Measurements from ENCODE around the gene FUT8. TPM values are rescaled to one million over a fixed set of nuclear protein-coding genes. Genes with fewer than 3 reads are reported as not detected.
A peak's percentile ranks its signal among the peaks of the same experiment; 100 is the strongest.

FUT8 gene
- total and polyA plus RNA-seq, 2 donors (not counting 1 experiment from before 2014, with no cell fraction given) = 13.2 to 91.8 TPM

DNA sequence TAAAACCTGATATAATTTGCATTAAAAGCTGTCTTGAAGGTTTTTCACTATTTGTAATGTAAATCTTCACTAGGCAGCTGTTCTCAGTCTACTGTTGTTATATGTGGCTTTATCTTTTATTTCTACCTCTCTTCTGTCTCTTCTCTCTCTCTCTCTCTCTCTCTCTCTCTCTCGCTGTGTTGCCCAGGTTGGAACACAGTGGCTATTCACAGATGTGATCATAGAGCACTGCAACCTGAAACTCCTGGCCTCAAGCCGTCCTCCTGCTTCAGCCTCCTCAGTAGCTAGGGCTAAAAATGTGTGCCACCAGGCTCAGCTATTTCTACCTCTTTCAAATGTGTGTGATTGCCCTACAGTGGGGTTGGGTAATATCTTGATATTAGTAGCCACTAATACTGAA, 21.1 kb downstream of the FUT8 start:
- H3K9ac ChIP-seq (ENCODE audit: low read length) = no peak overlapping the region
- peak overlapping the region; percentile 35 for H3K4me3 Mint-ChIP-seq
- ATAC-seq (ENCODE audit: low read depth) (no peak), DNase-seq (no peak)
- H3K4me1 ChIP-seq (ENCODE audit: control insufficient read depth in 2 of 2, insufficient read depth in 2 of 2, low read length in 2 of 2) = peaks cover 25 to 36% of the 10 kb centered on the region in 2 donors
- WGBS (ENCODE audit: insufficient coverage) = 70% methylated on average over 2 of the region's 2 CpGs
- POLR2A ChIA-PET = interaction anchor here (0.5 to 0.9 kb wide), 2 partner anchors 8 to 9 kb away, joined by 3 to 11 read pairs; no protein-coding TSS in a partner anchor
- intact Hi-C loops (cut with micrococcal nuclease) = no loop called here
- H3K9me3 Mint-ChIP-seq (ENCODE audit: insufficient read depth) = peaks cover 2% of the 10 kb centered on the region
- H3K27ac ChIP-seq (ENCODE audit: low read length in 2 of 2) = peak overlapping the region; percentile 13 to 17
- no peak overlapping the region for H3K4me3 ChIP-seq (ENCODE audit: control extremely low read depth in 1 of 5, extremely low read depth in 1 of 5, insufficient read depth in 1 of 5, low read depth in 2 of 5, low read length in 4 of 5)
- peak overlapping the region; percentile 70 for H3K27ac Mint-ChIP-seq
- H3K9me3 ChIP-seq (ENCODE audit: control extremely low read depth in 1 of 3, control insufficient read depth in 2 of 3, insufficient read depth in 1 of 3, low read length in 2 of 3) = peaks cover 5 to 9% (median 8%) of the 10 kb centered on the region in 3 donors
- TF ChIP-seq, protein P1, sequence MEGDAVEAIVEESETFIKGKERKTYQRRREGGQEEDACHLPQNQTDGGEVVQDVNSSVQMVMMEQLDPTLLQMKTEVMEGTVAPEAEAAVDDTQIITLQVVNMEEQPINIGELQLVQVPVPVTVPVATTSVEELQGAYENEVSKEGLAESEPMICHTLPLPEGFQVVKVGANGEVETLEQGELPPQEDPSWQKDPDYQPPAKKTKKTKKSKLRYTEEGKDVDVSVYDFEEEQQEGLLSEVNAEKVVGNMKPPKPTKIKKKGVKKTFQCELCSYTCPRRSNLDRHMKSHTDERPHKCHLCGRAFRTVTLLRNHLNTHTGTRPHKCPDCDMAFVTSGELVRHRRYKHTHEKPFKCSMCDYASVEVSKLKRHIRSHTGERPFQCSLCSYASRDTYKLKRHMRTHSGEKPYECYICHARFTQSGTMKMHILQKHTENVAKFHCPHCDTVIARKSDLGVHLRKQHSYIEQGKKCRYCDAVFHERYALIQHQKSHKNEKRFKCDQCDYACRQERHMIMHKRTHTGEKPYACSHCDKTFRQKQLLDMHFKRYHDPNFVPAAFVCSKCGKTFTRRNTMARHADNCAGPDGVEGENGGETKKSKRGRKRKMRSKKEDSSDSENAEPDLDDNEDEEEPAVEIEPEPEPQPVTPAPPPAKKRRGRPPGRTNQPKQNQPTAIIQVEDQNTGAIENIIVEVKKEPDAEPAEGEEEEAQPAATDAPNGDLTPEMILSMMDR (IDR thresholded peaks at IDR 0.05) = no peak
- no peak for TF ChIP-seq EZH2 (IDR thresholded peaks at IDR 0.05; ENCODE audit: borderline replicate concordance, insufficient read depth, low read depth, low read length, poor library complexity, severe bottlenecking)
- peaks cover 17% of the 10 kb centered on the region for H4K20me1 ChIP-seq (ENCODE audit: control insufficient read depth, insufficient read depth, low read length, poor library complexity, severe bottlenecking)
- H3K79me2 ChIP-seq (ENCODE audit: control insufficient read depth, insufficient read depth, low read length) = peaks cover 97% of the 10 kb centered on the region
- peaks cover 5 to 9% of the 10 kb centered on the region in 2 experiments for H3K36me3 ChIP-seq (replicated peaks in 1 of 2; ENCODE audit: control extremely low read depth in 1 of 2, control insufficient read depth in 1 of 2, extremely low read depth in 1 of 2, insufficient read depth in 2 of 2, low read length in 1 of 2)
- H3K27me3 ChIP-seq (replicated peaks in 1 of 4; ENCODE audit: control extremely low read depth in 1 of 4, control insufficient read depth in 3 of 4, insufficient read depth in 4 of 4, low read length in 3 of 4) = no peaks in the 10 kb centered on the region
- H3K27me3 Mint-ChIP-seq = no peaks in the 10 kb centered on the region
- peak overlapping the region; percentile 31 for H3K4me2 ChIP-seq (replicated peaks; ENCODE audit: low read depth, low read length, poor library complexity, severe bottlenecking)
- peaks cover 59% of the 10 kb centered on the region for H3K4me1 Mint-ChIP-seq
- CTCF ChIA-PET = interaction anchor here (1.7 to 2.0 kb wide), 2 partner anchors 19 to 391 kb away, joined by 4 to 12 read pairs; no protein-coding TSS in a partner anchor
- H2AFZ ChIP-seq (ENCODE audit: insufficient read depth, low read depth, low read length, poor library complexity, severe bottlenecking) = no peak overlapping the region

DNA sequence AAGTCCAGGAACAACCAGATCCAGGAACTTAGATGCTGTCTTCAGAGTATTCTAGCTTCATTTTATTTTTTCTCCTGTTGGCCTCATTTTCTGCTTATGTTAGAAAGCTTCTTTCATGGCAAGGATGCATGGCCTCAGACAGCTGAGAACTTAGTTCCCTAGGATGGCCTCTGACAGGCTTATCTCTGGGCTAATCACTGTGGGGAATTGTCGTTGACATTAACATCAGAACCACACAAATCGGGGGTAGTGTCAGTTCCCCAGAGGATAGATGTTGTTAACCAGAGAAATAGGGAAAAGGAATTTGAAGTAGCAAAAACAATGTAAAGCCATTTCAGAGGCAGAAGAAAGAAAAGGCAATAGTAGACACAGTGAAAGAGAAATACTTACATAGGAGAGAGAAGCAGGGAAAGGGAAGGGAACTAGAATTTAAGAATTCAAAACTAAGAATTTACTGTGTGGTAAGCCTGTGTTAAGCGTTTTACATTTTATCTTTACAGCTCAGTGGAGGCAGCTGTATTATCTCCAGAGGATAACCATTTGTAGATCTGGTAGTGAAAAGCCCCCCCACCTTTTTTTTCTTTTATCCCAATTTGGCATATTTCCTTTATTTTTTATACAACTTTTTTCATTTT, 21.8 kb downstream of the FUT8 start:
- Histone ChIP-seq H2AFZ (ENCODE audit: insufficient read depth, low read depth, low read length, poor library complexity, severe bottlenecking) (no peak overlapping the region), H3K36me3 (replicated peaks in 1 of 2; ENCODE audit: control extremely low read depth in 1 of 2, control insufficient read depth in 1 of 2, extremely low read depth in 1 of 2, insufficient read depth in 2 of 2, low read length in 1 of 2) (peaks cover 3 to 9% of the 10 kb centered on the region in 2 experiments), H3K4me2 (replicated peaks; ENCODE audit: low read depth, low read length, poor library complexity, severe bottlenecking) (no peak overlapping the region), H3K4me3 (ENCODE audit: control extremely low read depth in 1 of 5, extremely low read depth in 1 of 5, insufficient read depth in 1 of 5, low read depth in 2 of 5, low read length in 4 of 5) (no peak overlapping the region), H3K9ac (ENCODE audit: low read length) (no peak overlapping the region), H3K27me3 (replicated peaks in 1 of 4; ENCODE audit: control extremely low read depth in 1 of 4, control insufficient read depth in 3 of 4, insufficient read depth in 4 of 4, low read length in 3 of 4) (no peaks in the 10 kb centered on the region), H3K4me1 (ENCODE audit: control insufficient read depth in 2 of 2, insufficient read depth in 2 of 2, low read length in 2 of 2) (peaks cover 25 to 37% of the 10 kb centered on the region in 2 donors), H3K79me2 (ENCODE audit: control insufficient read depth, insufficient read depth, low read length) (peaks cover 97% of the 10 kb centered on the region), H3K27ac (ENCODE audit: low read length in 2 of 2) (peak overlapping the region; percentile 13 to 17), H3K9me3 (ENCODE audit: control extremely low read depth in 1 of 3, control insufficient read depth in 2 of 3, insufficient read depth in 1 of 3, low read length in 2 of 3) (peaks cover 5 to 9% (median 8%) of the 10 kb centered on the region in 3 donors), H4K20me1 (ENCODE audit: control insufficient read depth, insufficient read depth, low read length, poor library complexity, severe bottlenecking) (peaks cover 22% of the 10 kb centered on the region)
- Mint-ChIP-seq H3K4me3 (no peak overlapping the region), H3K27ac (peak overlapping the region; percentile 54), H3K27me3 (no peaks in the 10 kb centered on the region), H3K9me3 (ENCODE audit: insufficient read depth) (peaks cover 2% of the 10 kb centered on the region), H3K4me1 (peaks cover 57% of the 10 kb centered on the region)
- DNase-seq (no peak), ATAC-seq (ENCODE audit: low read depth) (no peak)
- no peak for TF ChIP-seq EZH2 (IDR thresholded peaks at IDR 0.05; ENCODE audit: borderline replicate concordance, insufficient read depth, low read depth, low read length, poor library complexity, severe bottlenecking)
- TF ChIP-seq, protein P1 (IDR thresholded peaks at IDR 0.05) = no peak
- no CpG with 5 or more reads among the region's 3 CpGs for WGBS (ENCODE audit: insufficient coverage)
- intact Hi-C loops (cut with micrococcal nuclease) = no loop called here
- ChIA-PET POLR2A (no interaction called here), CTCF (interaction anchor here (1.7 to 2.0 kb wide), 2 partner anchors 19 to 390 kb away, joined by 4 to 12 read pairs; no protein-coding TSS in a partner anchor)
